IPS-15b (cell line): ENCODE results near the gene MEGF6.

Experiments
- H3K27me3 ChIP-seq: one replicate; pipeline ENCODE4 v1.6.1; 2013; ENCODE audit warnings: low read length; ENCODE audit not compliant: control insufficient read depth, insufficient read depth
- H3K36me3 ChIP-seq: one replicate; pipeline ENCODE4 v1.6.1; 2013; ENCODE audit warnings: low read length; ENCODE audit not compliant: control insufficient read depth, insufficient read depth
- H3K4me1 ChIP-seq: one replicate; pipeline ENCODE4 v1.6.1; 2013; ENCODE audit warnings: mild to moderate bottlenecking, low read length; ENCODE audit not compliant: control insufficient read depth, insufficient read depth
- H3K4me3 ChIP-seq: one replicate; pipeline ENCODE4 v1.5.1; 2013; ENCODE audit warnings: low read depth, low read length
- H3K9ac ChIP-seq: one replicate; pipeline ENCODE4 v1.6.1; 2013; ENCODE audit warnings: low read depth, mild to moderate bottlenecking, low read length
- H3K9me3 ChIP-seq: one replicate; pipeline ENCODE4 v1.6.1; 2013; ENCODE audit warnings: mild to moderate bottlenecking, low read length; ENCODE audit not compliant: control insufficient read depth, insufficient read depth

The MEGF6 gene

GRCh38 chr1:3632716-3633343, 21.5 kb upstream of the MEGF6 start:
- H3K36me3 ChIP-seq = peaks cover 49% of the 10 kb centered on the region
- H3K4me1 ChIP-seq = peaks cover 4% of the 10 kb centered on the region
- no peak overlapping the region for H3K9ac ChIP-seq
- H3K4me3 ChIP-seq = no peak overlapping the region
- H3K27me3 ChIP-seq = no peaks in the 10 kb centered on the region
- no peaks in the 10 kb centered on the region for H3K9me3 ChIP-seq

- Histone ChIP-seq H3K27me3 (no peaks in the 10 kb centered on the region), H3K4me1 (peaks cover 4% of the 10 kb centered on the region), H3K9ac (no peak overlapping the region), H3K9me3 (no peaks in the 10 kb centered on the region), H3K36me3 (peaks cover 50% of the 10 kb centered on the region), H3K4me3 (no peak overlapping the region)
These were observed 21.0 kb upstream of the MEGF6 start for GRCh38 chr1:3632298-3632697.

- no peaks in the 10 kb centered on the region for H3K9me3 ChIP-seq
- no peaks in the 10 kb centered on the region for H3K27me3 ChIP-seq
- no peak overlapping the region for H3K4me3 ChIP-seq
- H3K36me3 ChIP-seq = peaks cover 49% of the 10 kb centered on the region
- no peak overlapping the region for H3K9ac ChIP-seq
- peaks cover 4% of the 10 kb centered on the region for H3K4me1 ChIP-seq
These were observed 20.3 kb upstream of the MEGF6 start for GRCh38 chr1:3631320-3632260.

GRCh38 chr1:3630914-3631313, 19.6 kb upstream of the MEGF6 start:
- Histone ChIP-seq H3K36me3 (peaks cover 45% of the 10 kb centered on the region), H3K9me3 (no peaks in the 10 kb centered on the region), H3K4me1 (peaks cover 5% of the 10 kb centered on the region), H3K4me3 (no peak overlapping the region), H3K9ac (no peak overlapping the region), H3K27me3 (no peaks in the 10 kb centered on the region)

GRCh38 chr1:3630161-3630611, 18.9 kb upstream of the MEGF6 start:
- no peaks in the 10 kb centered on the region for H3K27me3 ChIP-seq
- H3K4me1 ChIP-seq = peaks cover 7% of the 10 kb centered on the region
- no peak overlapping the region for H3K4me3 ChIP-seq
- peaks cover 45% of the 10 kb centered on the region for H3K36me3 ChIP-seq
- H3K9ac ChIP-seq = no peak overlapping the region
- no peaks in the 10 kb centered on the region for H3K9me3 ChIP-seq

- Histone ChIP-seq H3K9ac (no peak overlapping the region), H3K27me3 (no peaks in the 10 kb centered on the region), H3K9me3 (no peaks in the 10 kb centered on the region), H3K36me3 (peaks cover 41% of the 10 kb centered on the region), H3K4me1 (peaks cover 7% of the 10 kb centered on the region), H3K4me3 (no peak overlapping the region)
These were observed 18.4 kb upstream of the MEGF6 start for GRCh38 chr1:3629561-3630160.

GRCh38 chr1:3628445-3628844, 17.1 kb upstream of the MEGF6 start:
- H3K4me1 ChIP-seq = peaks cover 7% of the 10 kb centered on the region
- H3K9ac ChIP-seq = no peak overlapping the region
- H3K4me3 ChIP-seq = no peak overlapping the region
- peaks cover 2% of the 10 kb centered on the region for H3K27me3 ChIP-seq
- peaks cover 31% of the 10 kb centered on the region for H3K36me3 ChIP-seq
- no peaks in the 10 kb centered on the region for H3K9me3 ChIP-seq

- H3K36me3 ChIP-seq = peaks cover 26% of the 10 kb centered on the region
These were observed 16.4 kb upstream of the MEGF6 start for GRCh38 chr1:3627515-3628253.

GRCh38 chr1:3626025-3626424, 14.7 kb upstream of the MEGF6 start:
- peaks cover 3% of the 10 kb centered on the region for H3K4me1 ChIP-seq
- H3K36me3 ChIP-seq = peaks cover 23% of the 10 kb centered on the region
- no peaks in the 10 kb centered on the region for H3K9me3 ChIP-seq
- no peak overlapping the region for H3K9ac ChIP-seq
- peak overlapping the region; percentile 70 for H3K4me3 ChIP-seq
- peaks cover 2% of the 10 kb centered on the region for H3K27me3 ChIP-seq

More at GRCh38 chr1:3627515-3628253, 16.4 kb upstream of the MEGF6 start:
- Histone ChIP-seq H3K4me1 (peaks cover 7% of the 10 kb centered on the region), H3K9me3 (no peaks in the 10 kb centered on the region), H3K9ac (no peak overlapping the region), H3K4me3 (no peak overlapping the region), H3K27me3 (peaks cover 2% of the 10 kb centered on the region)

- peaks cover 3% of the 10 kb centered on the region for H3K4me1 ChIP-seq
- peaks cover 20% of the 10 kb centered on the region for H3K36me3 ChIP-seq
- no peak overlapping the region for H3K9ac ChIP-seq
- no peaks in the 10 kb centered on the region for H3K9me3 ChIP-seq
- H3K4me3 ChIP-seq = peak overlapping the region; percentile 70
- H3K27me3 ChIP-seq = peaks cover 5% of the 10 kb centered on the region
These were observed 14.0 kb upstream of the MEGF6 start for GRCh38 chr1:3625151-3625907.
